Activated CD8-positive, alpha-beta memory T cell treated with anti-CD3 and anti-CD28 coated beads, Interleukin-2, amount 50 U/mL, for 4 hours (primary cell): ENCODE data around the gene NDST1.
"Not testable (repeated sequence)": the region's sequence is repeated elsewhere in the genome, so short reads cannot be mapped to it uniquely, and the experiment has no call there.

ENCODE experiments used
- DNase-seq: peaks from one replicate; pipeline ENCODE4 v3.0.0-alpha.2; 2020

Gene NDST1

DNA sequence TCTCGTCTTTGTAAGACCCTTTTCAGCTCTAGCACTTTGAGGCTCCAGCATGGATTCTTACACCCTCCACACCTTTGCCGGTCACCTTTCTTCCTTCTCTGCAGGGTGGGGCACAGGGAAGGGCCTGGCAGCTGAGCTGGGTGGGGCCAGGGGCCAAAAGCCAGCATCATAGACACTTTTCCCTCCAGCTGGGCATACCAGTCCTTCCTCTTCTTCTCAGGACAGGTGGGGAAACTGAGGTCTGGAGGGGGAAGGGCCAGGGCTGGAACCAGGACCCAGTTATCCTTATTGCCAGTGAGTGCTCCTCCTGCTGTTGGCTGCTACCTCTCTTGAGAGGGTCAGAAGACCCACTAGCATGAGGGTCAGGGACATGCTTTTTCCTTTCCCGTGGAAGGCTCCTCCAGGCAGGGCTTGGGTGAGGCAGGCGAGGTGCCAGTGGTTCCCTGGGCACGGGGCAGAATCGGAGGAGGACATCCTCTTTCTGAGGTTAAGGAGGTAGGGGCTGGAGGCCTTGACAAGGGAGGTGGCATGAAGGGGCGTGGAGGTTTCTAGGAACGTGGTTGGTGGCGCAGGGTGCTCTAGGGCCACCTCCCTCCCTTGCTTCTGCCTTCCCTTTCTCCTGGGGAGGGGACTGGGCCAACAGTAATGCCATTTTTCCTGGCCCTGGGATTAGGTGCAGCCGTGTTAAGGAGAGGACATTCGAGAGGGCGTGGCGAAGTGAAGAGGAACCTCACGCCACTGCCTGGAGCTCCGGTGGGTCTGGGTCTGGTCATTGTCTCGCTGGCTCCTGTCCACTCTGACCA, at the start of gene NDST1:
Gene NDST1 (plus strand): TSS at position 658 of the 803 bp plus-strand sequence. CDS start 13,124 bp downstream, outside the sequence.
- DNase-seq: no peak

DNA sequence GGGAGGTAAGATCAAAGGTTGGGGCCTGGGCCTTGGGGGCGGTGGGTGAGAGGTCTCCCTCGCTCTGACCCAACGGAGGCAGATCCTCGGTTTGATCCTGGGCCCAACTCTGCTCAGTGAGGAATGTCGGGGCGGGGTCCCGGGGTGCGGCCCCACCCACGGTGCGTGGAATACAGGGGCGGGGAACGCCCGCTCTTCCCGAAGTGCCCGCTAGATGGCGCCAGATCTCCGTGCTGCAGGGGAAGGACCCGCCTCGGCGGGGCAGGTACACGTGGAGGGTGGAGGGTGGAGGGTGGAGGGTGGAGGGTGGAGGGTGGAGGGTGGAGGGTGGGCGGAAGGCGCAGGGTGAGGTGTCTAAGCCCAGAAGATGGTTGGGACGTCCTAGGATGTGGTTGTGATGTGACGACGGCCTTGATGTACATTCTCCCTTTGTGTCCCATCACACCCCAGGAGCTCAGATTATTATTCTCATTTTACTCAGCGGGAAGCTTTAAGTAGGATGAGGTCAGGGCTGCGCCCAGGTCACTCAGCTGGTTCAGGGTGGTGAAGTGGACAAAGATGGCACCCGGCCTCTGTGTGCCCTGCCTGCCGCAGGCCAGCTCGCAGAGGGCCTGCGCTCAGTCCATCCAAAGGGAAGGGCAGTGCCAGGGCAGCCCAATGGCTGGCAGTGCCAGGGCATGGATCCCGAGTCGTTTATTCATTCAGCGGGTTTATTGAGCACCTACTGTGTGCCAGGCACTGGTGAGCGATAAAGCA, 49.0 kb upstream of the NDST1 start:
- peak; percentile 90 for DNase-seq

DNA sequence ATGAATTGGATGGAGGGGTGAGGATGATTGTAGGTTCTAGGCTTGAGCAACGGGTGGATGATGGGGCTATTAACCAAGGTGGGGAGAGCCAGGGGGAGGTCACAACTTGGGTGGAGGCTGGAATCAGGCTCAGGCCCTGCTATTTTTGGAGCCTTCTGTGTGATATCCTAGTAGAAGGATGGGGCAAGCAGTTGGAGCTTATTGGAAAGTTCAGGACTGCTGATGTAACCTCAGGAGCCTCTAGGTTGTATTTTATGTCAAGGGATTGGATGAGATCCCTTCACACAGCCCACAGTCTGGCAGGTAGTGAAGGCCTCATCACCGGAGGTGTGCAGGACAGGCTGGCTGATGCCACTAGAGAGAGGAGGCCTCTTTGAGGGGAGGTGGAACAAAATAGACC, 47.1 kb upstream of the NDST1 start:
- no peak for DNase-seq

DNA sequence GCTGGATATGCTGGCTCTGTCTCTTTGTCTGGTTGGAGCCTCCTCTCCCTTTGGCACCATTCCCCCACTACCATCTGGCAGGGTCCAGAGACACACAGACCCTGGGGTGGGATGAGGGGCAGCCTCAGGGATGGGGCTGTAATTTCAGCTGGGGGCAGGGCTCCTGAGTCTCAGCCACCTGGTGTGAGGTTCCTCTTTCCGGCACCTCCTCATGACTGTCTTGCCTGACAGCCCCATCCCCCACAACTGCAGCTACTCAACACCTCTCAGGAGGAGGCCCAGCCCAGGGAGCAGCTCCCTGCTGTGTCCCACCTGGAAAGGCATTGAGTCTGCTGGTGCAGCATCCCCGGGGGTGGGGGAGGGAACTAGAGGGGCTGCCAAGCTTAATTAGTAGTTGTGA, 46.7 kb upstream of the NDST1 start:
- no peak for DNase-seq

GRCh38 chr5:150464554-150465012, 43.3 kb upstream of the NDST1 start:
- DNase-seq: no peak

GRCh38 chr5:150465927-150466326, 42.0 kb upstream of the NDST1 start:
- no peak for DNase-seq

GRCh38 chr5:150468206-150468605, 39.7 kb upstream of the NDST1 start:
- DNase-seq: no peak

DNA sequence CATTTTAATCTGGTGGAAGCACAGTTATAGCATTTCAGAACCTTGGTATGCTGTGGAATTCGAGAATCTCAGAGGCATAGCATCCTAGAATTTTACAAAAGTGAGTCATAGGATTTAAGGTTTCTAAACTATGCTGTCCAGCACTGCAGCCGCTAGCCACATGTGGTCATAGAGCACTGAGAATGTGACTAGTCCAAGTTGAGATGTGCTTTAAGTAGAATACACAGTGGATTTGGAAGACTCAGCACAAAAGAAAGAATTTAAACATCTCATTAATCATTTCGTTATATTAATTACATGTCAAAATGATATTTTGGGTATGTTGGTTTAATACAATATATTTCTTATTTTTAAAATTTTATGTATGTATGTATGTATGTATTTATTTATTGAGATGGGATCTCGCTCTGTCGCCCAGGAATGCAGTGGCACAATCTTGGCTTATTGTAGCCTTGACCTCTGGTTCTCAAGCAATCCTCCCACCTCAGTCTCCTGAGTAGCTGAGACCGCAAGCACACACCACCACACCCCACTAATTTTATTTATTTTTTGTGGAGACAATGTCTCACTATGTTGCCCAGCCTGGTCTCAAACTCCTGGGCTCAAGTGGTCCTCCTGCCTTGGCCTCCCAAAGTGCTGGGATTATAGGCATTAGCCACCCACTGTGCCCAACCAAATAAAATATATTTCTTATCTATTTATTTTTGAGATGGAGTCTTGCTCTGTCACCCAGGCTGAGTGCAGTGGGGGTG, 38.0 kb upstream of the NDST1 start:
- no peak for DNase-seq

- no peak for DNase-seq
These were observed 34.1 kb upstream of the NDST1 start for GRCh38 chr5:150473673-150474358.

DNA sequence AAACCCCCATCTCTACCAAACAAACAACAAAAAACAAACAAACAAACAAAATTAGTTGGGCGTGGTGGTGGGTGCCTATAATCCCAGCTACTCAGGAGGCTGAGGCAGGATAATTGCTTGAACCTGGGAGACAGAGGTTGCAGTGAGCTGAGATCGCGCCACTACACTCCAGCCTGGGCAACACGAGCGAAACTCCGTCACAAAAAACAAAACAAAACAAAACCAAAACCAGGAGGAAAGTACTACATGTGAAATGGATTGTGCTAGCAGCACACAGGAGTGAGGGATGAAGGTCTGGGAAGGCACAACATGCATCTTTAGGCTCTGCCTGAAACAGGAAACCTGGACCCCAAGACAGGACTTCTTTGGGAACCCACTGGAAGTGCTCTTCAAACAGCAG, 31.4 kb upstream of the NDST1 start:
- not testable (repeated sequence) for DNase-seq

GRCh38 chr5:150479416-150479815, 28.5 kb upstream of the NDST1 start:
- DNase-seq: no peak

GRCh38 chr5:150481708-150481965, 26.3 kb upstream of the NDST1 start:
- DNase-seq: no peak

- no peak for DNase-seq
These were observed 25.9 kb upstream of the NDST1 start for GRCh38 chr5:150481972-150482406.

GRCh38 chr5:150484964-150485692, 22.8 kb upstream of the NDST1 start:
- no peak for DNase-seq

GRCh38 chr5:150485693-150486401, 22.1 kb upstream of the NDST1 start:
- peak; percentile 27 for DNase-seq

- DNase-seq: peak; percentile 34
These were observed 21.3 kb upstream of the NDST1 start for GRCh38 chr5:150486402-150487198.

GRCh38 chr5:150487199-150488061, 20.5 kb upstream of the NDST1 start:
- no peak for DNase-seq

DNA sequence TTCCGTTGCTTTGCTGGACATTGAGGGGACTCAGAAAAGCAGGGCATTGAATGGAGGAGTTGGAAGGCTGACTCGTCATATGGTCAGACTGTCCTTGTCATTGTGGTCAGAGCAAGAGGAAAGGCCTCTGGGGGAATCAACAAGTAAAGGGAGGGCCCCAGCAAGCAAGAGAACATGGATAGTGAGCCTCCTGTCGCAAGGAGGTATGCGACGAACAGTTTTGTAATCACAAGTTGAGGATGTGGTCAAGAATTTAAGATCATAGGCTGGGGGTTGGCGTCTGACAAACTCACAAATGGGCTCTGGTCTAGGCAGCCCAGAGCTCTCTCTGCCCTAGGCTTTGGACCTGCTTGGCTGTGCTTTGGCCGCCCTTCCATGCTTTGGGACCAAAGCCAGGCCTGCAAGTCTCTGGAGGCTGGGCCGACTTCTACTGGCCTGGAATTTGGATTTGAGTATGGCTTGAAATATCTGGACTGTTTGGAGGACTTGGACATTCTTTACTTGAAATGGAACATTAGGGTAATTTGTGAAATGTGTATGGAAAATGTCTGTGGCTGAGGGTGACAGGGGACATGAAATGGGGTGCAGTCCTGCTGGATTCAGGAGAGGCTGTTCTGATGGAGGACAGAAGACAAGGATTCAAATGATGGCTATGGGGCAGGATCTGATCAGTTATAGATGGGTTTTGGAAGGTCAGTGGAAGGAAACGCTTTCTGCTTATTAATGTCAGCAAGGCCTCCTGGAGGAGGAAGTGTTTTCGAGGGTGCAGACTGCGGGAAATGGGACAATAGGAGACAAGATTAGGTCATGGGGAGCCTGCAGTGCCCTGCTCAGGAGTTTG, 19.2 kb upstream of the NDST1 start:
- DNase-seq: no peak
